HG03135 (cell line): Measurements from ENCODE around the gene B4GALT5.
"Not testable (repeated sequence)": the region's sequence is repeated elsewhere in the genome, so short reads cannot be mapped to it uniquely, and the experiment has no call there.

ENCODE experiments used
- ATAC-seq: cut with Tn5 transposase; IDR thresholded peaks from one replicate; pipeline ENCODE4 v1.9.1; 2021; ENCODE audit warnings: mild to moderate bottlenecking, moderate library complexity; ENCODE audit not compliant: unreplicated experiment

Gene B4GALT5

DNA sequence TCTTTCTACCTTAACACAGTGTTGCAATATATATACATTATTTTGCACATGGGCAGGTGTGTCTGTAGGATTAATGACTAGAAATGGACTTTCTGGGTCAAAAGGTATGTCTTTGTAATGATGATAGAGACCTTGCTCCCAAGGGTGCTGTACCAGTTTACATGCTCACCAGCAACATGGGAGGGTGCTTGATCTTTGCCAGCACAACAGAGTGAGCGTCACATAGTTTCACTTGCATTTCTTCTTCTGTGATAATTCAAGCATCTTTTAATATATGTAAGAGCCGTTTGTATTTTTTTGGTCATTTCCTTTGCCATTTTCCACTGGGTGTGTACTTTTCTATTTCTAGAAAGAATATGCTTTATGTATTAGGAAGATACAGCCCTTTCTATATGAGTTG lies 23.6 kb upstream of the B4GALT5 start:
- no peak for ATAC-seq

DNA sequence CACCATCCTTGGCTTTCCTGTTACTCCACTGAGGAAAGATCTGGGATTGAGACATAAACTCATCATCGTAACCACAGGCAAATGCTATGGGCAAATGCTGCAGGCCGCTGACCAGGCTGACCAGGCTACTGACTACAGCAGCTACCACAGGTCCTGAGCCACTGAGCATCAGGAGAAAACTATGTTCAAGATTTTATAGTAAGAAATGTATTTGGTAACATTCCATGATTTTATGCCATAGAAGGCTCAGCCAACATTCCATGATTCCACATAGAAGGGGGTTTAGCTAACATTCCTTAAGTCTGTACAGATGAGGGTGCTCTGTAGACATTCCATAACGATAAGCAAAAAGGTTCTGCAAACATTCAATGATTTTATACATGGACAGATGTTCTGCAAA lies 16.1 kb upstream of the B4GALT5 start:
- no peak for ATAC-seq

- no peak for ATAC-seq
Observed at GRCh38 chr20:49727894-49728885, 14.5 kb upstream of the B4GALT5 start.

DNA sequence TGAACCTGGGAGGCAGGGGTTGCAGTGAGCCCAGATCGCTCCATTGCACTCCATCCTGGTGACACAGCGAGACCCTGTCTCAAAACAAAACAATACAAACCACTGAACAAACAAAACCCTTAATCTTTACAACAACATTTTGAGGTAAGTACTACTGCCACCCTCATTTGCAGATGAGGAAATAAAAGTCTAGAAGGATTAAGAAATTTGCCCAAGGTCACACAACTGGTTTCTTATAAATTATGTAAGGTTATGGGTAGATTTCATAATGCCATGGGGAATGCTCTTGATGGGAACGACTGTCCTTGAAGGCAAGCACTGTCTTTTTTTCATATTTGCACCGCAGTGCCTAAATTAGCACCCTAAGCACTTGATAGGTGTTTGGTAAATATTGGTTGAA lies 13.8 kb upstream of the B4GALT5 start:
- no peak for ATAC-seq

DNA sequence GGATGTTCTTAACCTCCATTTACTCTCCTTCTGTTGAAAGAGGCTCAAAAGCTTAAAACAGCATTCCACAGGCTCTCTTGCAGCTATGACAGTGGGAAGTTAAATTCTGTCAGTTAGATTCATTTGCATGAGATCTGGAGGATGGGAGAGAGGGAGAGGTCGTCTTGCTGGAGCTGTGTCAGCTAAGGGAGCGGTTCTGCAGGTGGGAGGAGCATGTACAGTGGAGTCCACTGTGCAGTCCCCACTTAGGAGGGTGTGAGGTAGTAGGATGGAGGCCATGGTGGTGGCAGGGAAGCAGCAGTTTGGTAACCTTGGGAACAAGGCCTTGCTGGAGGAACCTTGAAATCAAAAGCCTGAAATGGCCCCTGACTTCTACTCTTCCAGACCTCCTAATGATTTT lies 12.0 kb upstream of the B4GALT5 start:
- ATAC-seq, result no peak

DNA sequence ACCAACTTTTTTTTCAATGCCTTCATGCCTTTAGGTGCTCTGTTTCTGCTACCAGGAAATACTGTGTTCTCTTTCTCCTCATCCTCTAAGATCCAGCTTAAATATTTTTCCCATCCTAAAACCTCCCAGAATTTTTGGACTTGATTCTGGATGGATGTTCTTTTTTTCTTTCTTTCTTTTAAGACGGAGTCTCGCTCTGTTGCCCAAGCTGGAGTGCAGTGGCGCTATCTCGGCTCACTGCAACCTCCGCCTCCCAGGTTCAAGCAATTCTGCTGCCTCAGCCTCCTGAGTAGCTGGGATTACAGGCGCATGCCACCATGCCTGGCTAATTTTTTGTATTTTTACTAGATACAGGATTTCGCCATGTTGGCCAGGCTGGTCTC lies 11.5 kb upstream of the B4GALT5 start:
- not testable (repeated sequence) for ATAC-seq

GRCh38 chr20:49724408-49725223 lies 10.9 kb upstream of the B4GALT5 start:
- no peak for ATAC-seq

- ATAC-seq, result not testable (repeated sequence)
Observed at GRCh38 chr20:49723758-49724157, 10.1 kb upstream of the B4GALT5 start.

DNA sequence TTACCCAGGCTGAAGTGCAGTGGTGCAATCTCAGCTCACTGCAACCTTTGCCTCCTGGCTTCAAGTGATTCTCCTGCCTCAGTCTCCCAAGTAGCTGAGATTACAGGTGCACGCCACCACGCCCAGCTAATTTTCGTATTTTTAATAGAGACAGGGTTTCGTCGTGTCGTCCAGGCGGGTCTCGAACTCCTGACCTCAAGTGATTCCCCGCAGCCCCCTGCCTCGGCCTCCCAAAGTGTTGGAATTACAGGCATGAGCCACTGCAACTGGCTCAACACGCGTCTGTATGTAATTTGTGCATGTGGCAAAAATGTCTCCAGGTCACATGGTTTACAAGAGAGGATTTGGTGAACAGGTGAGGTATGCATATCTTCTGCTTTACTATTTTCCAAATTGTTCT lies 7.6 kb upstream of the B4GALT5 start:
- ATAC-seq, result not testable (repeated sequence)

GRCh38 chr20:49715466-49715865 lies 1.8 kb upstream of the B4GALT5 start:
- ATAC-seq, result no peak

DNA sequence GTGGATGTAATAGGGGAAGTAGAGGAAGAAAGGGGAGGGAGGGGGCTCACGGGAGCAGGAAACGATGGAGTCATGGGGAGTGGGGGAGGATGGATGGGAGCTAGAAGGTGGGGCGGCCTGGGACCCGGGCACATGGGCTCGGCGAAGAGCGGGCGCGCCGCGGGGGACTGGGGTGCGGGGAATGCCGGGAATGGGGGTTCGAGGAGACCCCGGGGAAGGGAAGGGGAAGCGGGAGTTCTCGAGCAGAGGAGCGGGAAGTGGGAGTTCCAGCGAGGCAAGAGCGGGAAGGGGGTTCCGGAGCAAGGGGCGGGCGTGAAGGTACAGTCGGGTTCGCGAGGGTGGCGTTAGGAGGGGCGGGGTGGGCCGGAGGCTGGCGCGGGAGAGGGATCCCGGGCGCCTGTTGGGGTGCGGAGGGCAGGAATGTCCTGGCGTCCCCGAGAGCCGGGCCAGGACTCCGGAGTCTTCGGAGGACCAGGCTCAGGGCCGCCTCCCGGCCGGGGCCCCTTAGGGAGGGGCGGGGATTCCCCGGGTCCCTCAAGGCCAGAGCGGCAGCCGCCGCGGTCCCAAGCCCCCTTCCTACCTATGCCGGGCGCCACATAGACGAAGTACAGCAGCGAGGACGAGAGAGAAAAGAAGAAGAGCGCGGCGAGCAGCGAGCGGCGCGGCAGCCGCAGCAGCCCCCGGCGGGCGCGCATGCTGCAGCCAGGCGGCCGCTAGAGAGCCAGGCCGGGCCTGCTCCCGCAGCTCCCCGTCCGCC lies 504 bp downstream of the B4GALT5 start:
- peak; percentile 43 for ATAC-seq

DNA sequence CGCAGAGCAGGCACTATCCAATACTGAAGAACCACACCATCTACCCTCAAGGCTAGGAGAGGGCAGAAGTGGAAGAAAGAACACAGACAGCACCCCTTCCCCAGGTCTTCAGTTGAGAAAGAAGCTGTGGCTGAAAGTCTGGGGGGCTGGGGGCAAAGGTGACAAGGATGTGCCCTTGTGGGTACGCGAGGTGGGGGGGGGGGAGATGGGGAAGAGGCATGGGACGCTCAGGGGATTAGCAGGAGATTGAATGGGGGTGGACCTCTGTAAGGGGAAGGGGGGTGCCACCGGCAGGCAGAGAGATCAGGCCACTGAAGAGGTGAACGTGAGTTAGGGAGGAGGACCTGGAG lies 1.1 kb downstream of the B4GALT5 start:
- ATAC-seq, result no peak

GRCh38 chr20:49712118-49712517 lies 1.6 kb downstream of the B4GALT5 start:
- ATAC-seq, result no peak

DNA sequence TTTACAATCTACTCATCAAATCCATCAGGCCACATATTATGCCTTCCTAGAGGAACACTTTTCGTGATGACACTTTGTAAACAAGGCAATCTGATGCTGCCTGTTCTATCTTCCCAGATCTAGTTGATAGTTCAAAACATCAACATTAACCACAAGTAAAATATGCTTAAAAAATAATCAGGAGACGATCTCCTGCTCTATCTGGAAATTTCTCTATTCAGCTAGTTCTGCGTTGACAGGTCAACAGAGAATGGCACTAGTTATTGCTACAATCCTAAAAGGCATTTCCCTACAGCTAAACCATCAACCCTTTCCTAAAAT lies 2.1 kb downstream of the B4GALT5 start:
- ATAC-seq, result no peak

GRCh38 chr20:49710971-49711666 lies 2.6 kb downstream of the B4GALT5 start:
- ATAC-seq, result no peak

DNA sequence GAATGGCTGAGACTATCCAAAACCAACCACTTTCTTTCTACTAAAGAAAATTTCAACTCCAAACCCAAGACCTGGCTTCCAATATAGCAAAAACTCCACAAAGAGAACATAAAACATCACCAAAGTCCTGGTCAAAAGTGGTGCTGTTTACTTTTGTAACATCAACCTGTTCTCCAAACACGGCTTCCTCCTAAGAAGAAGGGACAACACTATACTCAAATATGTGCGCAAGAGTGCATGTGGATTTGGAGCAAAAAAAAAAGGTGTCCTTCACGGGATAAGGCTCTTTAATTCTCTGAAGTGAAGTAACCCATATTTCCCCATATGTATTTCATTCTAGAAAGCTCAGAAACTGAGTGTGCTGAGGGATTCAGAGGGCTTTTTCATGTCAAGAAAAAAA lies 6.6 kb downstream of the B4GALT5 start:
- ATAC-seq, result no peak

GRCh38 chr20:49706630-49707091 lies 7.0 kb downstream of the B4GALT5 start:
- no peak for ATAC-seq

GRCh38 chr20:49705893-49706292 lies 7.8 kb downstream of the B4GALT5 start:
- ATAC-seq, result not testable (repeated sequence)

- no peak for ATAC-seq
Observed at GRCh38 chr20:49705358-49705757, 8.3 kb downstream of the B4GALT5 start.

DNA sequence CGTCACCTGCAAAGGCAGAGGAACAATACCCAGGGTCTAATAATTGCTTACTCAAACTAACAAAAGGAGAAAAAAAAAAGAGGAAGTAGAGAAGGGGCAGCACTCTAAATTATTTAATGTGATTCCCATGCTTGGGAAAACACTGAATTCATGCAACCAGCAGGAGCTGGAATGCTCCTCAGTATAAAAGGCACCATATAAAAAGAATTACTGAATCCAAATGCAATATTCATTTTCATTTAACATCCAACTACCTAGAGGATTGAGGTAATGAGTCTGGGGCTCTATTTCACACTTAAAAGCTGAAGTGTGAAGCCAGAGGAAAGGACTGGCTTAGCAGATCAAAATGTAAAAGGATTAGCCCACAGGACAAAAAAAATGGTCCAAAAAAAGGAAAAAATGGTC lies 8.7 kb downstream of the B4GALT5 start:
- ATAC-seq, result no peak

DNA sequence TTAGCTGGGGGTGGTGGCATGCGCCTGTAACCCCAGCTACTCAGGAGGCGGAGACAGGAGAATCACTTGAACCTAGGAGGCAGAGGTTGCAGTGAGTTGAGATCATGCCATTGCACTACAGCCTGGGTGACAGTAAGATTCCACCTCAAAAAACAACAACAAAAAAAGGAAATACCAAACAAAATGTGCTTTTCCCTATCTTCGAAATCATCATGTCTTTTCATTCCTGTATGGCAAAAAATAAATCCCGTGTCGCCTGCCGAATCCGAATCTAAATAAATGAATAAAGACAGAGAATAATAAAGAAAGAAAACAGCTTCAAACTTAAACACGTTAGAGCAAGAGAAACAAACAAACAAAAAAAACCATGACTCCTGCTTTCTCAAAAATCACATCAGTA lies 11.8 kb downstream of the B4GALT5 start:
- ATAC-seq, result no peak
